Naive B cell (primary cell): ENCODE measurements around the gene ARAP1. TPM values are rescaled to one million over a fixed set of nuclear protein-coding genes. Genes with fewer than 3 reads are reported as not detected.
"Not testable (repeated sequence)": the region's sequence is repeated elsewhere in the genome, so short reads cannot be mapped to it uniquely, and the experiment has no call there.

Source experiments
- ATAC-seq, 2 donors: fragments of 150-1000 bp; cut with Tn5 transposase; 2 replicates each; pipeline ENCODE4 v1.10.0; 2021; ENCODE audit warnings: low read depth in 2 of 2, mild to moderate bottlenecking in 2 of 2, moderate library complexity in 2 of 2
- DNase-seq: peaks from one replicate; pipeline ENCODE4 v3.0.0; 2022
- H3K27ac Mint-ChIP-seq, 6 donors: one replicate each; pipeline ENCODE4 v1.8.0; 2020 to 2022; ENCODE audit warnings: mild to moderate bottlenecking in 6 of 6, mixed read lengths in 6 of 6, moderate library complexity in 5 of 6, inconsistent platforms in 2 of 6
- H3K27me3 Mint-ChIP-seq, 3 donors: one replicate each; pipeline ENCODE4 v1.8.0; 2021 to 2022; ENCODE audit warnings: mixed read lengths in 3 of 3, mild to moderate bottlenecking in 1 of 3
- H3K36me3 Mint-ChIP-seq, 2 donors: one replicate each; pipeline ENCODE4 v1.8.0; 2020 to 2022; ENCODE audit warnings: mixed read lengths in 2 of 2, inconsistent platforms in 1 of 2, mild to moderate bottlenecking in 1 of 2
- H3K4me1 Mint-ChIP-seq, 3 donors: one replicate each; pipeline ENCODE4 v1.8.0; 2020 to 2022; ENCODE audit warnings: mixed read lengths in 3 of 3, inconsistent platforms in 1 of 3, mild to moderate bottlenecking in 1 of 3, moderate library complexity in 1 of 3
- H3K4me3 Mint-ChIP-seq, 8 donors: one replicate each; pipeline ENCODE4 v1.8.0; 2020 to 2022; ENCODE audit warnings: mild to moderate bottlenecking in 8 of 8, mixed read lengths in 8 of 8, moderate library complexity in 8 of 8, inconsistent platforms in 2 of 8
- H3K9me3 Mint-ChIP-seq, 7 donors: one replicate each; pipeline ENCODE4 v1.8.0; 2020 to 2022; ENCODE audit warnings: mixed read lengths in 7 of 7, mild to moderate bottlenecking in 5 of 7, inconsistent platforms in 2 of 7, moderate library complexity in 1 of 7
- polyA plus RNA-seq, 6 donors: library from polyadenylated mRNA; unstranded; fragments of 300-500 nt; fragmentation: Illumina TruSeq; gene quantifications; one replicate each; pipeline ENCODE4 v1.2.3, GENCODE V29; 2021; ENCODE audit warnings: low read depth in 6 of 6

Gene ARAP1
- polyA plus RNA-seq, result 10 to 100 TPM in 5 of 6 donors, 1 to 10 TPM in 1; 3.3 to 30.2 (median 14.0) TPM

DNA sequence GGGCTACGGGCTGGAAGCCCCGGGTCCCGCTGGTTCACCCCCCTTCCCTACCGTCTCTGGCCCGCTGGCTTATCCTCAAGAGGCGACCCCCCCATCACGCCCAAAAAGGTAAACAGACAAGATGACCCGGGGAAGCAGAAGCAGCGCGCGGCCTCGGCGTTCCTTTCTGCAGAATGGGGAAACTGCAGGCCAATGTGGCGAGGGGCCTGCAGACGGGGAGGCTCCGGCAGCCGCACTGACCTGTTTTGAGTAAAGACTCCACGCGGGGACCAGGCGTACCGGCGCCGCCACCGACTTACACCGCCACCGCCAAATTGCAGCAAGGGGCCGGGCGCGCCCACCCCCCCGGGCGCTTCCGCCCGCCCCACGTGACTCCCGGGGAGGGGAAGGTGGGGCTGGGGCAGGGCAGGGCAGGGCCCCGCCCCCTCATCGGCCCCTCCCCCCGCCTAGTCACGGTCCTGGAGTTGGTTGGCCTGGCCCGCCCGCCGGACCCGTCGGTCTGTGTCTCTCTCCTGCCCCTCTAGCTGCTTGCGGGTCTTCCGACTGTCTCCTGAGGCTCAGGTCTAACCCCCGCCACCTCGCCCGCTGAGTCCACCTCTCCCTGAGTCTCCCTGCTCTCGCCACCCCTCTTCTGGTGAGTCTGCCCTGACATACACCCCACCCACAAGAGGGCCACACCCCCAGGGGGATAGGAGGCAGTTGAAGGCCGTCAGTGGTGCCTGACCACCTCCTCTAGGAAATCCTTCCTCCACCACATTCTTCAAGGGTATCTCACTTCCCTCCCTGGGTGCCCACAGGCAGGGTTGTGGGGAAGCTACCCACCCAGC lies at the start of gene ARAP1:
TSS of gene ARAP1 (minus strand) at position 321 of the 827 bp plus-strand sequence. CDS start 25,280 bp downstream, outside the sequence.
- ATAC-seq, result peak; percentile 81 to 84
- Mint-ChIP-seq H3K9me3 (no peaks in the 10 kb centered on the region), H3K4me3 (peak within 1 kb of the TSS; percentile 91 to 99 (median 96)), H3K27me3 (no peaks in the 10 kb centered on the region), H3K27ac (peak within 1 kb of the TSS; percentile 97 to 99 (median 97)), H3K36me3 (no peaks in the 10 kb centered on the region), H3K4me1 (peaks cover 47 to 68% (median 54%) of the 10 kb centered on the region in 3 donors)
- peak; percentile 70 for DNase-seq

DNA sequence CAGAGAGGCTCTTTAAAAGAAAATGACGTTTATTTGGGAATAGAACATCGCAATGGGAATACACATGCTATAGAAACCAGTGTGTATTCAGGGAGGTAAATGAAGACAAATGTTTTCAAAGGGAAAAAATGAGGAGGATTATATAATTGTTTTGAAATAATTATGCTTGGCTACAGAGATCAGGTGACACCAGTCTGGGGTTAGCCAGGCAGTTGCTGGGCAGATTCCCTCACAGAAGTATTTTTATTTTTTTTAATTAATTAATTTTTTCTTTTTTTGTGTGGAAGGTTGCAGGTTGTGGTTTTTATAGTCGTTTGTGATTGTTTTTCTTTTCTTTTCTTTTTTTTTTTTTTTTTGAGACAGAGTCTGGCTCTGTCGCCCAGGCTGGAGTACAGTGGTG lies 47.2 kb upstream of the ARAP1 start:
- Mint-ChIP-seq H3K4me3 (no peak overlapping the region), H3K27me3 (no peaks in the 10 kb centered on the region), H3K27ac (peak overlapping the region in 1 of 6 donors; percentile 52), H3K4me1 (peaks cover 5 to 14% (median 13%) of the 10 kb centered on the region in 3 donors), H3K36me3 (no peaks in the 10 kb centered on the region), H3K9me3 (no peaks in the 10 kb centered on the region)
- DNase-seq (no peak), ATAC-seq (peak; percentile 59 to 61)

DNA sequence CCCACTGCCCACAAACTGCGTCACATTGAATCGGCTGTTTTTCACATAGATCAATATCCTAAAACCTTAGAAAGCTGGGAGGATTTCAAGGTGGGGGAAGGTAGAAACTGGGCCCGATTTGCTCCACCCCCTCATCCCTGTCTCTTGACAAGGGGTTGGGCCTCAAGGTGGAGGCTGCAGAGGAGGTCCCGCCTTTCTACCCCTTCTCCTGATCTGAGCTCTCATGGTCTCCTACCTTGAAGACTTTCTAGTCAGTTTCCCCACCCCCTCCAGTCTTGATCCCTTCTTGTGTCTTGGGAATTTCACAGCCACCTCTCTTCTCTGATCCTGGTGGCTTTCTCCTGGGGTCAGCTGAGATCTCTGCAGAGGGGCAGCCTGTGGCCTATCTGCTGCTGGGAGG lies 46.2 kb upstream of the ARAP1 start:
- ATAC-seq (no peak), DNase-seq (no peak)
- Mint-ChIP-seq H3K27me3 (no peaks in the 10 kb centered on the region), H3K9me3 (no peaks in the 10 kb centered on the region), H3K4me3 (peak overlapping the region in 1 of 8 donors; percentile 10), H3K4me1 (peaks cover 10 to 25% (median 22%) of the 10 kb centered on the region in 3 donors), H3K36me3 (no peaks in the 10 kb centered on the region), H3K27ac (peak overlapping the region in 1 of 6 donors; percentile 52)

DNA sequence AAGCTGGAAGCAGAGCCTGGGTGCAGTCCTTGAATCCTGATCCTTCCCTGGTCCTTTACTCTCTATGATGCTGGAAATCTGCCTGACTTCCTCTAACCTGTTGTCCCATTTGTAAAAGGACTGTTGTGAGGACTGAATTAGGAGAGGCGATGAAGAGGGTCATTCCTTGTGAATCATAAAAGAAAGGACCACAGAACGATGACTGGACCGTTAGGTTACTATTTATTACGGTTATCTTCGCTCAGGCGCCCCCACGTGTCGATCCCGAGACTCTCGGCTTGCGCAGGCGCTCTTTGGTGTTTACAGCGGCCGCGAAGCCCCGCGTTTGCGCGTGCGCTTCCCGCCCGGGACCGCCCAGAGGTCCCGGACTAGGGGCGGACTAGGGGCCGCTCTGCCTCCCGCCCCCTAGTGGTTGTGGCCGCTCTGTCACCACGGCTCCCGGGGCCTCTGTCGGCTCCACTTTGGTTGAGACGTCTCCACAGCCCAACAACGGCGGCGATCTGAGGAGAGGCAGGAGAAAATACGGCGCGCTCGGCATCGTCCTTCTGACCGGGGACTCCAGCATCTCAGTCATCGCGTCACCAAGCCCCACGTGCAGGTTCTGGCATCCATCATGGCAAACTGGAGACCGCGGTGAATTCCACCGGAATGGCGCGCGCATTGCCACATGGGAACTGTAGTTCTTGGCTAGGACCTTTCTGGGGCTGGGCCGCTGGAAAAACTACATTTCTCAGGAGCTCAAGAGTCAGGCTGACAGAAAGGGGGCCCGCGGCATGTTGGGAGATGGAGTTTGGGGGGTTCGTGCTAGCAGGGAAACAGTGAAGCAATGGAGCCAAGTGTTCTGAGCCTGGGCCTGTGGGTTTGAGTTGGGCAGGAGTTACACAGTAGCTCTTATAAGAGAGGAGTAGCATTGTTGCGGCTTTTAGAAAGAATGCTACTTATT lies 41.5 kb upstream of the ARAP1 start, which contains the start of gene STARD10:
TSS of gene STARD10 (minus strand) at position 623 of the 943 bp plus-strand sequence. CDS start 12,866 bp downstream, outside the sequence.
- H3K27me3 Mint-ChIP-seq, result no peaks in the 10 kb centered on the region
- no peaks in the 10 kb centered on the region for H3K9me3 Mint-ChIP-seq
- H3K36me3 Mint-ChIP-seq, result no peaks in the 10 kb centered on the region
- ATAC-seq (peak; percentile 87 to 88), DNase-seq (peak; percentile 94)
- peak within 1 kb of the TSS; percentile 89 to 100 (median 99) for H3K4me3 Mint-ChIP-seq
- peaks cover 20 to 39% (median 30%) of the 10 kb centered on the region in 3 donors for H3K4me1 Mint-ChIP-seq
- peak within 1 kb of the TSS; percentile 100 for H3K27ac Mint-ChIP-seq

DNA sequence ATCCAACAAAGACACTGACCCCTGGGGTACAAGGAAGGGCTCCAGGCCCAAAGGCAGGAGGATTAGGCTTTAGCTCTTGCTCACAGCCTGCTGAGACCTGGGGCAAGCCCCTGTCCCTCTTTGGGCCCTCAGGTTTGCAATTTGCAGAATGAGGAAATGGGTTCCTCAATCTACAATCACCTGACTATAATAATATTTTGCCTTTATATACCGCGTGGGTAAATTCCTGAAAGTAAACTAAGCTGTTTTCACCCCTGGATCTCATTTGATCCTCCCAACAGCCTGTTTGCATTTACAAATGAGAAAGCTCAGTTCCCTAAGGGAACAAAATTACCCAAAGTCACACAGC lies 40.8 kb upstream of the ARAP1 start:
- H3K36me3 Mint-ChIP-seq, result no peaks in the 10 kb centered on the region
- ATAC-seq, result peak; percentile 38 to 45
- no peaks in the 10 kb centered on the region for H3K27me3 Mint-ChIP-seq
- no peaks in the 10 kb centered on the region for H3K9me3 Mint-ChIP-seq
- peak overlapping the region; percentile 100 for H3K27ac Mint-ChIP-seq
- peaks cover 23 to 43% (median 31%) of the 10 kb centered on the region in 3 donors for H3K4me1 Mint-ChIP-seq
- peak overlapping the region; percentile 89 to 100 (median 99) for H3K4me3 Mint-ChIP-seq
- peak; percentile 41 for DNase-seq

DNA sequence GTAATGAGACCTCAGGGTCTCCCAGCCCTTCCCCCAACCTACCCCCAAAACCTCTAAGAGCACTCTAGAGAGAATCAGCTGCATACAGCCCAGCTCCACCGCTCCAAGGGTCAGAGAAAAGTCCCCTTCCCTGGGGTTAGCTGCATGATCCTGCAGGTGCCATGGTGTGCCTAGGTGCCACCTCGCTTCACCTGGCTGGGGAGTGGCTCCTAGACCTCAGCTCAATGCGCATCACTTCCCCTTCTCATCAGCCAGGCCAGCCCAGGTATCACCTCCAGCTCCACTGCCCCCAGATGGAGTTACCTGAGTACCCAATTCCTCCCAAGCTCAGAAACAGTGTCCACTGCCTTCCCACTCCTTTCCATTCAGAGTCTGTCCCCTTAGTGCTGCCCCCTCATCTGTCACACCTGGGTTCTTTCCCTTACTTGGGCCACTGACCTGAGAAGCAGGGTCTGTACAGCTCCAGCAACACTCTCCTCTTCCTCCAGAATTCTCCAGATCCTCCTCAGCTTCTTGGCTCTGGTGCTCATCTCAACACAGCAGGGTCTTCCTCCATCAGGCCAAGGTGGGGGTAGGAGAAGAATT lies 40.3 kb upstream of the ARAP1 start:
- ATAC-seq, result no peak
- DNase-seq, result no peak
- H3K27me3 Mint-ChIP-seq, result no peaks in the 10 kb centered on the region
- peak overlapping the region; percentile 100 for H3K27ac Mint-ChIP-seq
- peaks cover 28 to 48% (median 36%) of the 10 kb centered on the region in 3 donors for H3K4me1 Mint-ChIP-seq
- H3K9me3 Mint-ChIP-seq, result no peaks in the 10 kb centered on the region
- H3K36me3 Mint-ChIP-seq, result no peaks in the 10 kb centered on the region
- H3K4me3 Mint-ChIP-seq, result peak overlapping the region in 7 of 8 donors; percentile 53 to 100 (median 99)

DNA sequence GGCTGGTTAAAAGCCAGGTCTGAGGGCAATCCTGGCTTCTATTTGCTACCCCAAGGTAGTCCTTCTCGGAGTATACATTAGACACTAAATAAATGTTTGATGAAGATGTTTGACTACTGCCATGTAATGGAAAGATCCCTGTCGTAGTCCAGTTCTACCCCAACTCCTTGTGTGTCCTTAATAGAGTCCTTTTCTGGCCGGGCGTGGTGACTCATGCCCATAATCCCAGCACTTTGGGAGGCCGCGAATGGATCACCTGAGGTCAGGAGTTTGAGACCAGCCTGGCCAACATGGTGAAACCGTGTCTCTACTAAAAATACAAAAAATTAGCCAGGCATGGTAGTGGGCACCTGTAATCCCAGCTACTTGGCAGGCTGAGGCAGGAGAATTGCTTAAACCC lies 39.0 kb upstream of the ARAP1 start:
- not testable (repeated sequence) for H3K36me3 Mint-ChIP-seq, ATAC-seq, DNase-seq, H3K9me3 Mint-ChIP-seq, H3K27me3 Mint-ChIP-seq
- peak overlapping the region in 1 of 8 donors; percentile 11 for H3K4me3 Mint-ChIP-seq
- peak overlapping the region in 3 of 6 donors; percentile 11 to 100 (median 33) for H3K27ac Mint-ChIP-seq
- H3K4me1 Mint-ChIP-seq, result peaks cover 34 to 60% (median 47%) of the 10 kb centered on the region in 3 donors

DNA sequence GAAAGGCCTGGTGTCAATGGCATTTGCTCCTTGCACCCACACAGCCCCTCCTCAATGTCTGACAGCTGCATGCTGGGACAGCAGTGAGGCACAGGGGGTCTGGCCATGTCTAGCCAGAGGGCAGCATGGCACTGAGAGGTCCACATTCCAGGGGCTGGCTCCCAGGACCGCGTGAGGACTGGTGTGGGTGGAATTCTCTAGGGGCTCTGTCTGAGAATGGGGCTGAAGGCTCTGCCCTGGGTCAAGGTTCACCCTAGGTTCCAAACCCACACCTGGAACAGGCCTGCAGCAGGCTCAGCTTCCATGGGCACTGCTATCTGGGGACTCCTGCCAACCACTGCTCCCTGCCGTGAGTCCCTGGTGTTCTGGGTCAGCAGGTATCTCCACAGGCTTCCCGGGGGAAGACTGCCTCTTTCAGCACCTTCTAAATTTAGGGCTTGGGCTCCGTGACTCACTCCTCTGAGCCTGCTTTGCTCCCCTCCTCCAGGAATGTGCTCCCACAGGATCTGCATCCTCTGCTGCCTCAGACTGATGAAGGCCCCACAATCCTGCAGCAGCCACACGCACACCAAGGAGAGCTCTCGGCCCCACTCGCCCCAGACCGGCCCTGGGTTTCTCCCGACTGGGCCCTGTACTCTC lies 37.4 kb upstream of the ARAP1 start:
- Mint-ChIP-seq H3K36me3 (no peaks in the 10 kb centered on the region), H3K9me3 (no peaks in the 10 kb centered on the region), H3K27me3 (no peaks in the 10 kb centered on the region), H3K4me1 (peaks cover 31 to 57% (median 51%) of the 10 kb centered on the region in 3 donors), H3K4me3 (no peak overlapping the region), H3K27ac (peak overlapping the region in 2 of 6 donors; percentile 11 to 62)
- ATAC-seq (no peak), DNase-seq (no peak)

DNA sequence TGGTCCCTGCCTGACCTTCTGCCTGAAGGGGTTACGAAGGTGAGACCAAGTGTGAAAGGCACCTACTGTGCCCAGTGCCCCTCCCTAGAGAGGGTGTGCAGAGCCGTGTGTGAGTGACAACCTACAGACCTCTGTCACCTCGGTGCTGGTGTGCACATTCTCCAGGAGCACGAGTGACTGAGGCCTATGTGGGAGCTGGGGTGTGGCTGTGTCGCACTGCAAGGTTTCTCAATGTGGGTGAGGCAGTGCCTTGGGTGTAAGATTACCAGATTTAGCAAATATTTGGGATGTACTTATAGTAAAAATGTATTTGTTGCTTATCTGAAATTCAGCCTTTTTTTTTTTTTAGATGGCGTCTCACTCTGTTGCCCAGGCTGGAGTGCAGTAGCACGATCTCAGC lies 36.0 kb upstream of the ARAP1 start:
- Mint-ChIP-seq H3K36me3 (no peaks in the 10 kb centered on the region), H3K27ac (peak overlapping the region in 5 of 6 donors; percentile 52 to 96 (median 90)), H3K9me3 (no peaks in the 10 kb centered on the region), H3K4me3 (peak overlapping the region in 7 of 8 donors; percentile 36 to 87 (median 70)), H3K27me3 (no peaks in the 10 kb centered on the region), H3K4me1 (peaks cover 23 to 47% (median 43%) of the 10 kb centered on the region in 3 donors)
- no peak for ATAC-seq
- no peak for DNase-seq

DNA sequence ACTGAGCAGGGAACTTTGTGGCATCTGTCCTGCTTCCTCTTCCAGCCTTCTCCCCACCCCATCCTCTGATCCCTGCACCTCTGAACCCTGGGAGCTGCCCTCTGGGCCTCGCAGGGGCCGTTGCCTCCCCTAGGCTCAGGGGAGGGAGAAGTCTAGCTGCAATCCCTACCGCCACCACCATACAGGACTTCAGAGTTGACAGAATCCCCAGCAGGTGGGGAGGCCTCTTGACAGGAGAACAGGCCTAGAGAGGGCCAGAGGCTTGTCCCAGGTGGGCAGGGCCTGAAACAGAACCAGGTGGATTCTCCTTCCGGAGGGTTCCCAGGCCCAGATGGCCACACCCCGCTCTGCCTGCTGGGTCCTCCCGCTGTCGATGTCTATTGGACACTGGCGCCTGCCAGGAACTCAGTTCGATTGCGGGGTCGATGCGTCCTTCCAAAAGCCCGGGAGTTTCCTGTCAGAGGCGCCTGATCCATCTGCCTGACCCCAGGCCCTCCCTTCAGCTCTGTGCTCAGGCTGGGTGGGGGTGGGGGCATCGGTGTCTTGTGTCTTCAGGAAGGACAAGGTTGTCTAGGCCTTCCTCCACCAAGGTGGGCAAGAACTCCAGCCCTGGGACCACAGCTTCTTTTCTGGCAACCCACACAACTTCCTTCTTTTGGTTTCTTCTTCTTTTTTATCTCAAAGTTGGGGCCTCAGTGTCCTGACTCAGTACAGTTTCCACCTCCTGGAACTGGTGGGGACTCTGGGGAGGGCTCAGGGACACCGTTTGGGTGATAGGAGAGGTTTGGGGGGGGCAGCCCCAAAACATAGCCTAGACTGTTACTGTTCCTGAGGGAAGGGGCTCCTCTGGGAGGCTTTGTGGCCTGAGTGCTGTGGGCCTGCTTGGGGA lies 35.3 kb upstream of the ARAP1 start:
- peak; percentile 80 to 83 for ATAC-seq
- DNase-seq, result peak; percentile 64
- Mint-ChIP-seq H3K9me3 (no peaks in the 10 kb centered on the region), H3K36me3 (no peaks in the 10 kb centered on the region), H3K4me1 (peaks cover 21 to 47% (median 43%) of the 10 kb centered on the region in 3 donors), H3K27me3 (no peaks in the 10 kb centered on the region), H3K4me3 (peak overlapping the region; percentile 33 to 87 (median 65)), H3K27ac (peak overlapping the region; percentile 52 to 96 (median 92))

DNA sequence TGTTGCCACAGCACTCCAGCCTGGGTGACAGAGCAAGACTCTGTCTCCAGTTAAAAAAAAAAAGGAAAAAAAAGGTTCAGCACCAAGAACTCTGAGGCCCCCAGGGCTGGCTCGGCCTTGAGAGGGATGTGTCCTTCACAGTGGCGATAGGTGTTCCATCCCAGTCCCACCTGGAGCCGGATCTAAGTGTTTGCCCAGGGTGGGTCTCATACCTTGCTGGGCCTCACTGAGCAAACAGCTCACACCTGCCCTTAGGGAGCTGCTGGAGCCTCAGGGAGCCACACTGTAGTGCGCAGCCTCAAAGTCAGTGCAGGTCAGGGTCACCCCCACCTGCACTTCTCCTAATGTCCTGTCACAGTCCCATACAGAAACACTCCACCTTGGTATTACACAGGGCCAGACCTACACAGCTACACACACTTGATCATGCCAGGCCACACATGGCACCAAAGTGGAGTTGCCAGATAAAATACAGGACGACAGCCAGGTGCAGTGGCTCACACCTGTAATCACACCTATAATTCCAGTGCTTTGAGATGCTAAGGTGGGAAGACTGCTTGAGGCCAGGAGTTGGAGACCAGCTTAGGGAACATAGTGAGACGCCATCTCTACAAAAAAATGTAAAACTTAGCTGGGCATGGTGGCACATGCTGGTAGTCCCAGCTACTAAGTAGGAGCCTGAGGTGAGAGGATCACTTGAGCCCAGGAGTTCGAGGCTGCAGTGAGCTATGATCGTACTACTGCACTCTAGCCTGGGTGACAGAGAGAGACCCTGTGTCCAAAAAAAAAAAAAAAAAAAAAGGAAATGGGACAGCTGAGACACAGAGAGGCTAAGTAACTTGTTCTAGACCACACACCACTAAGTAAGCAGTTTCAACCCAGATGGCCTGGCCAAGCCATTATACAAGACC lies 34.4 kb upstream of the ARAP1 start:
- Mint-ChIP-seq H3K27ac (peak overlapping the region; percentile 53 to 95 (median 89)), H3K36me3 (no peaks in the 10 kb centered on the region), H3K9me3 (no peaks in the 10 kb centered on the region), H3K27me3 (no peaks in the 10 kb centered on the region), H3K4me3 (peak overlapping the region in 6 of 8 donors; percentile 36 to 74 (median 50)), H3K4me1 (peaks cover 26 to 51% (median 41%) of the 10 kb centered on the region in 3 donors)
- DNase-seq (no peak), ATAC-seq (peak in 1 of 2 donors; percentile 1)
